Activated CD8-positive, alpha-beta memory T cell treated with anti-CD3 and anti-CD28 coated beads, Interleukin-2, amount 50 U/mL, for 24 hours (primary cell): ENCODE results near the gene LIPM.
"Not testable (repeated sequence)": the region's sequence is repeated elsewhere in the genome, so short reads cannot be mapped to it uniquely, and the experiment has no call there.

ENCODE experiments used
- DNase-seq: peaks from one replicate; pipeline ENCODE4 v3.0.0-alpha.2; 2020; ENCODE audit errors: extremely low read depth

LIPM gene

DNA sequence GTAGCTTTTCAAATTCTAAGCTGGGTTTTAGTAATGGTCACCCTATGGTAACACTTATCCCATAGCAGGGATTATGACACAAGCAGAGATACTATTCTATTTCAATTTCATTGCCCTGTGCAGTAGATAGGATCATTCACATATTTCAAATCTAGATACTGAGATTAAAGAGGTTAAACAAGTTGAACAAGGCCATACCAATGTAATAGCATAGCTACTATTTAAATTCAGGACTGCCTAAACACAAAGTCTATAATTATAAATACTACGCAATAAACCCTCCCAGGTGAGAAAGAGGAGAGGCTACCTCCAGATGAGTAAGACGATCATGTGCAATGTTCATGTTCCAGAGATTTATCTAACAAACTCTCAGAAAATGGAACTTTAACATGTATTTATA lies 1.1 kb downstream of the LIPM start:
- DNase-seq, result no peak

DNA sequence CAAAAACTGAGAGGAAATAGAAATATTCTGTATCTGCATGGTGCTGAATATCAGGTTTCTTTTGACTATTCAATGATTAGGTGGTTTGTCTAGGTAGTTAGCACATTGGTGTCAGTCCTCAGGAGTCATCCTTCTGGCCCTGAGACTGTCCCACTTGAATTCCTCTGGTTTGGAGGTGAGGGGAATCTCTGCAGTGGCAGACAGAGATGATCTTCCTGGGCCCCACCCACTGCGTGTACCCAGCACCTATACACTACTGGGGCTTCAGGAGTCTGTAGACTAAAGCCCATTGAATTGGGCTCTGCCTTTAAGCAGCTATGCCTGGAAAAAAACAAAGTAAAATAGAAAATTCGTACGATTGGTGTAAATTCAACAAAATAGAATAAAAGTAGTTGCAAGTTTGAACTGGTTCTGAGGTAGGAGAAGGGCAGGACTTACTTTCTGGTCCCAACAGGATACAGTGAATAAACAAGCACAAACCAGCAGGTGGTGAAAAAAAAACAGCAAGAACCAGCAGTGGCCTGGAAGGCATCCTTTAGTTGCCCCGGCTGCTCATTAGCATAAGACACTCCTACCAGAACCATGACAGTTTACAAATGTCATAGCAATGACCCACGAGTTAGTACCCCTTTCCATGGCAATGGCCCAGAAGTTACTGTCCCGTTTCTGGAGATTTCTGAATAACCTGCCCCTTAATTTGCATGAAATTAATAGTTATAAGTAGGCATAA lies 1.7 kb downstream of the LIPM start:
- no peak for DNase-seq

DNA sequence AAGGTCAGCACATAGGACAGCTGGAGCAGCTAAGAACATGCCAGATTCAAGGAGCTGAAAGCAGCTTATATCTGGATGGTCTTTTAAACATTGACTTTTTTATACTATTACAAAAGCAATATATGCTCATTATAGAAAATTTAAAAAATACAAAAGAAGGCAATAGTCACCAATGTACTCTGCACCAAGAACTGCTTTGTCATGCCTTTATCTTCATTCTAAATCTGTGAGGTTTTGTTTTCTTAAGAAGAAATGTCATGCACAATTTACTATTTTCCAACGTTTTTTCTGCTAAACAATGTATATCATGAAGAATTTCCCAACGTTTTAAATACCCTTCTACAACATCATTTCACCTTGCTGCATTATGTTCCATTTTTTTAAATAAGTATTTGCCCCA lies 2.8 kb downstream of the LIPM start:
- DNase-seq, result no peak

DNA sequence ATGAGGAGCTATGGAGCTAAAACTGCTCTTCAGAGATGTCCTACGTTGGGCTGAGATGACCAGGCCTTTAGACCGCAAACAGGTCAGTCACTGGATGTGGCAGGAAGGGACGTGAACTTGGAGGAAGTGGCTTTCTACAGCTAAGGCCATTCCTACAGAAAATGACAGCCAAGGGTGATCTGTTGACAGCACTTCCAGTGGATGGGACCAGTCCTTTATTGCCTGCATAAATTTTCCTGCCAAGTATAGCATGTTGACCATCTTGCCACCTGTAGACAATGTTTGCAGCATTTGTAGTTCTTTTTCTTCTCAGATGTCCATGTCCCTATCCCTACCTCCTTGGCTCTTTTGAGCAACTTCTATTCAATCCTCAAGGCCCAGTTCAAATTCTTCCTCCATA lies 3.4 kb downstream of the LIPM start:
- DNase-seq, result no peak

DNA sequence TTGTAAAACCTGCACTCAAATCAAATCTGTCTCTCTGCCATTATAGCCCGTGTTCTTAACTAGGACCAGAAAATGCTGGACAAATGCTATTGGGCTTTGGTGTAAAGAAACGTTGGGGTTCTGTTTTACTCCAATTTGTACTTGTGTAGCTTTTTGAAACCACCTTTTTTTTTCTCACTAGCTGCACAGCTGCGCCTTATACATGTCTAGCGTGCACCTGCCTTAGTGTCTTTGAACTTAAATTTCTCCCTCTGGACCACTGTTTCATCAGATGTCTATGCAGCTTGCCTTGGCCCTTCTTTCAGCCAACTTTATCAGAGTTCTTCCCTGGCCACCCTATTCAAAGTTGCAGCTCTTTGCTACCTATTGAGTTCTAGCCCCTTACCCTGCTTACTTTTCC lies 7.1 kb downstream of the LIPM start:
- DNase-seq, result no peak

DNA sequence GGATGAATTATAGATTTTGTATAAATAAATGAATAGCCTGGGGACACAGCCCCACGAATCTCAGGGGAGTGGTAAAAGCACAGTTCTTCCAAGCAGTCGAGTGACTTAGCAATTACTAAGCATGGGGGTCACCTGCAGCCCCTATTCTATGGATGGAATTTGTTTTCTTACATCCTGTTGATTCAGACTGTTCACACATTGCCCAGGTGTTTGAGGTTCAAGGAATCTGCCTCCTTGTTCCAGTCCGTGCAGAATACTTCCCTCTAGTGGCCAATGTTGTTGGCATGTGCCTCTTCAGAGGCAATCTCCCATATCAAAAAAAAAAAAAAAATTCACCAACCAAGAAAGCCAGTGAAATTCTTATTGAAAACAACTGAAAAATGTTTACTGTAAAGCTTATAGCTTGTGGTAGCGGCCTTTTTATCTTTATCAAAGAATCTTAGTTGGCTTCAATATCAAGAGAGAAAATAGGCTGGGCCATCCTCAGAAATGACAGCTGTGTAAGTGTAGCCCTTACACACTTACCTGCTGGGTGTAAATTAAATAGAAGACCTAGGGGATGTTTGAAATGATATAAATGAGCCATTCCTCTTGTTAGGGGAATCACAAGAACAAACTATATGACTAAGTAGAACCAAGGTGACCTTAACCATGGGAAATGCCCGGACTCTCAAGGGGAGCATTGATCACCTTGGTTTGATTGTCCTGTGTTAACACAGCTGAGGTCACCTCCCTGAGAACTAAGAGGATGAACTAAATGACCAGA lies 7.8 kb downstream of the LIPM start:
- no peak for DNase-seq

DNA sequence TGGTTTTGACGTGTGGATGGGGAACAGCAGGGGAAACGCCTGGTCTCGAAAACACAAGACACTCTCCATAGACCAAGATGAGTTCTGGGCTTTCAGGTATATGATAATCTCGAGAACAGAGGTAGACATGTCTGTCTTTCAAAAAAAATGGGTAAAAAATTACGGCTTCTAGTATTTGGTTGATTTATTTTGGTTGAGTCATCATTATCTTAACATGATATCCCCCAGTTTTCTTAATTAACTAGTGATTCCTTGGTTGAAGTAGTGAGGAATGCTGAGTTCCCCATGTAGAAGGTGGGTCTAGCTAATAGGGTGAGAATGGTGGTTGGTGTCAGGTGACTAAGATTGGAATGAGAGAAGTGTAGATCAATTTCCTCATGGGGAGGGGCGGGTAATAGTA lies 10.7 kb downstream of the LIPM start:
- no peak for DNase-seq

DNA sequence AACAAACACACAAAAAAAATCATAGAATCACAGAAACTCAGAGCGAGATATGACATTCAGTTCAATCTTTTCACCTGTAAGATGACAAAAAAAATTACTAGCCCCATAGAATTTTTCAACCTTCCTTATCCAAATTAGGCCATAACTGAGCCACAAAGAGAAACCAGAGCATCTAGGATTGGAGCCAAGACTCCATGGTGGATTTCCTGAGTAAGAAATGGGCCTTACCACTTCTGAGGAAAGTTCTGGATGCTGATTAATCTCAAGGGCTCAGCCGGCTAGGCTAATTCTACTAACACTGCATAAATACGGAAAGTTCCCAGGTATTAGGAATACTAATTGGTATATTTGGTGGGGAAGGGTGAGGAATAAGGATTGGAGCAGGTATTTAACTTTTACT lies 16.8 kb downstream of the LIPM start:
- no peak for DNase-seq

DNA sequence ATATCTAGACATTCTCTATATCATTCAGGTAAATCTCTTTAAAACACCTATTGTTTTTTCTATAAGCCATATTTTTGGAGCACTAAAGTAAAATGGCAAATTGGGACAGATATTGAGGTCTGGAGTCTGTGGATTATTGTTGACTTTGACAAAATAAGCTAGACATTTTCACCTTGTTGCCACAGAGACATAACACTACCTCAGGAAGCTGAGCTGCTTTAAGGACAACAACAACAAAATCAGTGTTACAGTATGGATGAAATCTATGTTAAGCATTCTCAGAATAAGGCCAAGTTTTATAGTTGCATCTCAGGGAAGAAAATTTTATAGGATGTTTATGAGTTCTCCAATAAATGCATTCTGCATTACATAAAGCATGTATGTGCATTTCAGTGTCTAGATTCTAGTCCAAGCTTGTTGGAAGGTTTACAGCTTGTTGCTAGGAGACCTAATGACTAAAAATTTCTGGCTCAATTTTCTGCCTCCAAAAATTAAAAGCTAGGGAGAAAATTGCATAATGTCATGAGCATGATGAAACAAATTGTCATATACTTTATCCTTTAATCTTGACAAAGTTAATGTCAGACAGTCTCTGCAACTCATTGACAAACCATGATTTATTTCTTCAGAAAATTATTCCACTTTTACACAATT lies 18.3 kb downstream of the LIPM start:
- no peak for DNase-seq

DNA sequence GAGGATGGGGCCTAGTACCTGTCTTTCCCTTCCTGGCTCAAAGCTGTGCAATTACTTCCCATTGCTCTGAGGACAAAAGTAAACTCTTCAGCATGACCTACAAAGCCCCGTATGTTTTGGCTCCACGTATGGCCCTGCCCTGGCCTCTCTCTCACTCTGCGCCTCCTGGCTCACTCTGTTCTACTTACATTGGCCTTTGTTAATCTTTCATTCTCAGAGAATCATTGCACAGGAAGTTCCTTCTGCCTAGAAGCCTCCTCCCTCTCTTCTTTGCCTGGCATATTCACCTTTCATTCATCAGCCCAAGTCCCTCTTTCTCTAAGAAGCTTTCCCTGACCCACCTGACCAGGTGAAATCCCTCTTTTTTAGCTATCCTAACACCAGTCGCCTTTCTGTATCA lies 23.9 kb downstream of the LIPM start:
- DNase-seq, result no peak

DNA sequence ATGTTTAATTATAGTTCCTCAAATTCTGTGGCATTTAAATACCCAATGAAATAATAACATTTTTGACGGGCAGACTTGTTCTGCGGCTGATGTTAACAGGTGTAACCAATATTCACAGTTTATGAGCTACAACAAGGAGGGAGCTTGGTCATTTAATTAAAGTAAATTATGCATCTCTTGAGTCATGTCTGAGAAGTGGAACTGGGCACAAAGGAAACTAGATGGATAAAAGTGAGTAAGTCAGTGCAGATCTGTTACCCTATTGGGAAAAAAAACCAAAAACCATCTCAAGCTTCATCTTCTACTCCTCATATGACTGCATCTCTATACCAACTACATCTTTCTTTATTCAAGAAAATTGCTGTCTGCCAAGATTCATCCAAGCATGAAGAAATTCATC lies 25.1 kb downstream of the LIPM start:
- DNase-seq, result no peak

DNA sequence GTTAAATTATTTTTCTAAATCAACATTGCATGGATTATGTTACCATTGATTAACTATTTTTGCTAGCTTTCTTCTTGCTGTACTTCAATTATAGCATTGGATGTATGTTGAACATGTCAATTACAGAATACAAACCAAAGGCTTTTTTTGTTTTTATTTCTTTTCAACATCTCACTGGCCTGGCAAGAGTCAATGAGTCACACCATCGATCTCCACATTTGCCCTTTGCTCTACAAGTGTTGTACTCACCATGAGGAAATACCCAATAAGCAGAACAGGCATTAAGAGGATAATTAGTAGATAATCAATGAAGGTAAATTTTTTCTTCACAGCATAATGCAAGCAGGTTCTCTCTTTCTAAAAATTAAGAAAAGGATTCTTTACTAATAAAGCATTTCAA lies 25.8 kb downstream of the LIPM start:
- DNase-seq, result no peak

DNA sequence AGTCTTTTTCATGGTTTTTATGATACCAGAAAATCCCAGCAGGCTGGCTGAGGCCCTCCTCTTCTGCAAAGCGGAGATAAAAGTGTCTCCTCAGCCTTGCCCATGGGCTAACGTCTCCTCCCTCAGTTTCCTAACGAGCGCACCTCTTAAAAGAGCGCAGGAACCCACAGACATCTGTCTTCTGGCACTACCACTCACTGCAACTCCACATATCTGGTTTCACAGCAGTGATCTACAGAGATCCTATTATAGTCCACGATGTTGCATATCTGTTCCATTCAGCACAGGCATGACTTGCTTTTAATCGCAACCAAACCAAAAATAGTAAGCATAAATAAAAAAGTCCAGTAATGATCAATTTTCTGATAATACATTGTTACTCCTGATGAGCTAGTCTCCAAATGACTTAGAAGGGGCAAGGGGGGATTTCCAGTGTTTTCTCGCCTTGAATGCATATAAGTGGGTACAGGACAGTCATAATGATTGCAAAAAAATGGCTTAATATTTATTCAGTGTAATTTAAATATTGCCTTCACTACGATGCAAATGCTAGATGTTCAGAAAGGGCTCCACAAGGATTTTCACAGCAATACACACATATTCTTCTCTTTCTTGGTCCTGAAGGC lies 28.2 kb downstream of the LIPM start:
- no peak for DNase-seq

DNA sequence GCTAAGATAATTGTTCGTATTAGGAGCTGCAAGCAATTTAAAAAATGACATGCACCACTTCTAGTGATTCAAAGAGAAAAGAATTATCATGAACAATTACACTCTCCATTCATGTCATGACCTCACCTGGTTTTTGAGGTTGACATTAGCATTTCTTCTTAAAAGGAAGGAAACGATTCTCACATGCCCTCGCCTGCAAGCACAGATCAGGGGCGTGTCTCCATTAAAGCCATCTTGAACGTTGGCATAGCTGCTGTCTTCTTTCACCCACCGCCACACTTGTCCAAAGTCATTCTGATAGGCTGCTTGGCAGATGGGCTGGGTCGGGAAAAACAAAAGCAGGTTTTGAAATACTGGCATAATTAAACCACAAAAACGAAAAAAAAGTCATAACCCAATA lies 29.2 kb downstream of the LIPM start:
- DNase-seq, result no peak

DNA sequence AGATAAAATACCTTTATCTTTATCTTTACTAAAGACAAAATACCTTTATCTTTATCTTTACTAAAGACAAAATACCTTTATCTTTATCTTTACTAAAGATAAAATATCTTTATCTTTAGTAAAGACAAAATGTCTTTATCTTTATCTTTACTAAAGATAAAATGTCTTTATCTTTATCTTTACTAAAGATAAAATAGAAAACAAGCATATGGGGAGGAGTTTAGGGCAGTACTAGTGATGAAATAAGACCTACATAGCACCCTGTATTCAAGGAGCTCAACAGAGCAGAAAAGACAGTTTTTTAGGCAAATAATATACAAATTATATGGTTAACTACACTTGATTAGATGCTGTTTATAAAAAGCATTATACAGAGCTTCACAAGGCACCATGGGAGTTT lies 29.8 kb downstream of the LIPM start:
- DNase-seq, result no peak

DNA sequence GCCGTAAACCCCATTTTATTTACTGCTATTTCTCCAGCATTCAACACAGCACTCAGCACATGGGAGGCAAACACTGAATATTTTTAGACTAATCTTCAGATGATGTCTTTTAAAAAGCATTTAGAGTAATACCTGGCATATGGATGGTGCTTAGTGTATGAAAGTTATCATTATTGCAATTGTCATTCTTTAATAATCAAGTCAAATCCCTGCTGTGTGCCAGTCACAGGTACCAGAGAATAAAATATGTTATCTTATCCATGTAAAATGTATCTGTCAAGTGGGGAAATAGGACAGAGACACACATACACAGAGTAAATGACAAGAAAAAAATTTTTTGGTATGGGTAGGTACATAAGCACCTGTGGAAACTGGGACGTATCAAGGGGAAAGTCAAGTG lies 30.6 kb downstream of the LIPM start:
- DNase-seq, result no peak

DNA sequence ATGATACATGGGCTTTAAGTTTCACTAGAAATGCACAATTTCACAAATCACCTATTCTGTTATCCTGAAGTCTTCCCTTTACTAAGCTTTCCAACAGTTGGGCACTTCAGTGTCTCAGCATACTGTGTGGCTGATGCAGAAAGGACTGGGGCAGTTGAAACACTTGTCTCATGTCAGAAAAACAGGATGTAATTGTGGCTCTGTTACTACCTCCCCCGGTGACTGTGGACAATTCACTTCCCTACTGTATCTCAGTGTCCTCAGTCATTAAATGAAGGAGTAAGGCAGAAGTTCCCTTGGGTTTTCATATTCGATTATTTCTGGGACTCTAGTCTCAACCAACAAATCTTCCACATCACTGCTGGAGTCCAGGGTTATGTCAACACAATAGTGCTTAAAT lies 31.2 kb downstream of the LIPM start:
- DNase-seq, result no peak

DNA sequence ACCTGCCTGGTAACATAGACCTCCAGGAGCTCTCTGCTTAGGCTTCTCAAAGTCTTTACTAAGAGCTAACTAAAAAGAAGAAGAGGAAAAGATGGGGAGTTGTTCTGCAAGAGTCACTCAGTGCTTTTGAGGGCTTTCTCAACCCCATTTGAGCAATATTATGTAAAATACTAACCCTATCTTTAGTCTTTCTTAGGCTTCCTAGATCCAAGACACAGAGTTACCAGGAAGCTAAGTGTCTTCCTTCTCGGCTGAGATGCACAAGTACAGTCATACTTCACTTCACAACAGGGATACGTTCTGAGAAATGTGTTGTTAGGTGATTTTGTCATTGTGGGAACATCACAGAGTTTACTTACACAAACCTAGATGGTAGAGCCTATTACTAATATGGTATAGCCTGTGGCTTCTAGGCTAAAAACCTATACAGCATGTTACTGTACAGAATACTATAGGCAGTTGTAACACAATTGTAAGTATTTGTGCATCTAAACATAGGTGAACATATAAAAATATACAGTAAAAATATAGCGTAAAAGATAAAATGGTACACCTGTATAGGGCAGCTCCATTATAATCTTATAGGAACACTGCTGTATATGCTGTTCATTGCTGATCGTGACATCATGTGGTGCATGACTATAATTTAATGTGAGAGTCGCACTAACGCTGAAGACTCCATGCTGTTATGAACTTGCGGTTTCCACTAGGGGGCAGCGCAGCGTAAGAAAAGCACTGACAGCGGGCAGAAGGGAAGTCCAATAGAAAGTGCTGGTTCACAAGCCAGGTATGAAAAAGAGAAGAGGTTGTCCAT lies 32.8 kb downstream of the LIPM start:
- peak; percentile 65 for DNase-seq

DNA sequence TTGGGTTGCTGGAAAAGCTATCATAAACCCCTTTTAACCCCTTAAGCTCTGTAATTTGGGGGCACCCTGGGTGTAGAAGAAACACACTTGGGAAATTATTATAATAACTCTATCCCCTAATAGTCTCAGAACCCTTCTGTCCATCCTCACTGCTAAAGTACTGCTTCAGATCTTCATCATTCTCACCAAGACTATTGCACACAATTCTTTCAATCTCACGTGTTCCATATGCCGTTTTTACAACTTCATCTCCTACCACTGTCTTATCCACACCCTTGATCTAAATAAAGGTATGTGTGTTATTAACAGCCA lies 33.3 kb downstream of the LIPM start:
- DNase-seq, result no peak

DNA sequence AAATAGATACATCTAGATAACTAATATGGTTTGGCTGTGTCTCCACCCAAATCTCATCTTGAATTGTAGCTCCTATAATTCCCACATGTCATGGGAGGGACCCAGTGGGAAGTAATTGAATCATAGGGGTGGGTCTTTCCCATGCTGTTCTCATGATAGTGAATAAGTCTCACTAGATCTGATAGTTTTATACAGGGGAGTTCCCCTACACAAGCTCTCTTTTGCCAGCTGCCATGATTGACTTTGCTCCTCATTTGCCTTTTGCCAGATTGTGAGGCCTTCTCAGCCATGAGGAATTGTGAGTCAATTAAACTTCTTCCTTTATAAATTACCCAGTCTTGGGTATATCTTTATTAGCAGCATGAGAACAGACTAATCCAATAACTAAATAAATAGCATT lies 35.1 kb downstream of the LIPM start:
- DNase-seq, result not testable (repeated sequence)

DNA sequence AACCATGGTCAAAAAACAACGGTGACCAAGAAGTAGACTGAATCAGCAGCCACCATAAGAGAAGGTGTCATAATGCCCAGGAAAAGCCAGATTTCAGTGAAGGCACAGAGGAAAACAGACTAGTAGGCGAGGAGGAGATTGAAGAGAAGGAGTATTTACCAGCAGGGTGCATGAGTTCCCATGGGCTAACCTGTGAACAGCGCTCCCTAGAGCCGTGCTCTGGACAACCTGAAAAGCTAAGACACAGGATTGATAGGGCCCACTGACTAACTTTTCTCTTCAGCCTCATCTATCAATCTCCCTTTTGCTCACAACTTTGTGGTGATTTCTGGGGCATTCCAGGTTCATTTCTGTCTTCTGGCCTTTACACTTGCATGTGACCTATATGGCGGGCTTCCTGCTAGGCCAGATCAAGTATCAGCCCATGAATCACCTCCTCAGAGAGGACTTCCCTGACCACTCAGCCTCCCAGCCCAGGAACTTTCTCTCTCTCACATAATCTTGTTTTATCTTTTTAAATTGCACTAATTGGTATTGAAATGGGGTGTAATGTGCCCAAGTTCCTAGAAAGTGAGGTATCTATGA lies 36.3 kb downstream of the LIPM start:
- no peak for DNase-seq

DNA sequence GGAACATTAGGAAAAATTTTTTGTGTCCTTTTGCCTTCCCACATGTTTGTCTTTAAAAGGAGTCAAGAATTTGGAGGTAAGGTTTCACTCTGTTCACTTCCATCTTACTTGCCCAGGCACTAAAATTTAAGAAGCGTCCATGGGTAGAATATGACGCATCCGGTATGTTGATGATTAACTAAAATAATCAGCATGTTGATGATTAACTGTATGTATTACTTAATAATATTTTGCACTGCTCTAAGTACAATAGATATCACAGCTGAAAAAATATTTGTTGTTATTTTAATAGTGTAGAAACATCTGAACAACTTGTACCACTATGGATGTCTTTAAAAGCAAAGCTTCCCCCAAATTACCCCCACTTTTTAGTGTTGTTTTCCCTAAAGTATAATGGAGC lies 37.6 kb downstream of the LIPM start:
- no peak for DNase-seq
